ENCODE data around the gene SHC2.

DNA sequence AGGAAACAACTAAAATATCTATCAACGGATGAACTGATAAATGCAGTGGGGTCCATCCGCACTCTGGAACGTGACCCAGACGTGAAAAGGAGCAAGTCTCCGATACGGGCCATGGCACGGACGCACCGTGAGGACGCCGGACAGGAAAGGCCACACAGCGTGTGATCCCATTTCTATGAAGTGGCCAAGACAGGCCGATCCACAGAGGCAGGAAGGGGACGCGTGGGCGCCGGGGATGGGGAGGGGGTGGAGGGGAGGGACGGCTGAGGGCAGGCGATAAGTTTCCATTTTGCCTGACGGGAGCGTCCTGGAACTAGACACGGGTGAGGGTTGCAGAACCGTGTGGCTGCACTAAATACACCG lies 13.8 kb downstream of the SHC2 start:
- TF ChIP-seq POLR2A (IDR thresholded peaks at IDR 0.05) (no peak), EP300 (IDR thresholded peaks at IDR 0.05) (no peak)
- TF ChIP-seq, protein P1, sequence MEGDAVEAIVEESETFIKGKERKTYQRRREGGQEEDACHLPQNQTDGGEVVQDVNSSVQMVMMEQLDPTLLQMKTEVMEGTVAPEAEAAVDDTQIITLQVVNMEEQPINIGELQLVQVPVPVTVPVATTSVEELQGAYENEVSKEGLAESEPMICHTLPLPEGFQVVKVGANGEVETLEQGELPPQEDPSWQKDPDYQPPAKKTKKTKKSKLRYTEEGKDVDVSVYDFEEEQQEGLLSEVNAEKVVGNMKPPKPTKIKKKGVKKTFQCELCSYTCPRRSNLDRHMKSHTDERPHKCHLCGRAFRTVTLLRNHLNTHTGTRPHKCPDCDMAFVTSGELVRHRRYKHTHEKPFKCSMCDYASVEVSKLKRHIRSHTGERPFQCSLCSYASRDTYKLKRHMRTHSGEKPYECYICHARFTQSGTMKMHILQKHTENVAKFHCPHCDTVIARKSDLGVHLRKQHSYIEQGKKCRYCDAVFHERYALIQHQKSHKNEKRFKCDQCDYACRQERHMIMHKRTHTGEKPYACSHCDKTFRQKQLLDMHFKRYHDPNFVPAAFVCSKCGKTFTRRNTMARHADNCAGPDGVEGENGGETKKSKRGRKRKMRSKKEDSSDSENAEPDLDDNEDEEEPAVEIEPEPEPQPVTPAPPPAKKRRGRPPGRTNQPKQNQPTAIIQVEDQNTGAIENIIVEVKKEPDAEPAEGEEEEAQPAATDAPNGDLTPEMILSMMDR (IDR thresholded peaks at IDR 0.05), result no peak
